ENCODE results near the gene GLIS1.

- TF ChIP-seq TARDBP (IDR thresholded peaks at IDR 0.05) (no peak), ZNF384 (IDR thresholded peaks at IDR 0.05) (no peak), ELF4 (IDR thresholded peaks at IDR 0.05) (no peak), BHLHE40 (IDR thresholded peaks at IDR 0.05; ENCODE audit: borderline replicate concordance) (no peak), LEF1 (IDR thresholded peaks at IDR 0.05; ENCODE audit: borderline replicate concordance) (no peak), FOXA1 (IDR thresholded peaks at IDR 0.05) (no peak), ARNT (IDR thresholded peaks at IDR 0.05) (no peak)
These were observed 78.3 kb downstream of the GLIS1 start for GRCh38 chr1:53660666-53661065.
